Measurements from ENCODE around the gene PDZD2.
A peak's percentile ranks its signal among the peaks of the same experiment; 100 is the strongest.
"Not testable (repeated sequence)": the region's sequence is repeated elsewhere in the genome, so short reads cannot be mapped to it uniquely, and the experiment has no call there.

Gene PDZD2

GRCh38 chr5:32020946-32021345 is 382.0 kb downstream of the PDZD2 start:
- no peak for DNase-seq

GRCh38 chr5:32021771-32022170 is 382.8 kb downstream of the PDZD2 start:
- DNase-seq: no peak

GRCh38 chr5:32022638-32023037 is 383.7 kb downstream of the PDZD2 start:
- DNase-seq: no peak

DNA sequence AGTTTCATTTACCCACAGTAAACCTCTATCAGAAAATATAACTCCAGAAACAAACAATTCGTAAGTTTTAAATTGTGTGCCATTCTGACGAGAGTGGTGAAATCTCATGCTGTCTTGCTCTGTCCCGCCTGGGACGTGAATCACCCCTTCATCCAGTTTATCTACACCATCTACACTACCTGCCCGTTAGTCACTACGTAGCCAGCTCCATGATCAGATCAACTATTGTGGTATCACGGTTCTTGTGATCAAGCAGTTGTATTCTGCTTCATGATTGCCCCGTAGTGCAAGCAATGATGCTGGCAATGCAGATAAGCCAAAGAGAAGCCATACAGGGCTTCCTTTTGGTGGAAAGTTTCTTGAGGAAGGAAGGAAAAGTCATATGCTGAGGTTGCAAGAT is 384.9 kb downstream of the PDZD2 start:
- DNase-seq: no peak

- DNase-seq: no peak
Measured at GRCh38 chr5:32024751-32025150, 385.8 kb downstream of the PDZD2 start.

DNA sequence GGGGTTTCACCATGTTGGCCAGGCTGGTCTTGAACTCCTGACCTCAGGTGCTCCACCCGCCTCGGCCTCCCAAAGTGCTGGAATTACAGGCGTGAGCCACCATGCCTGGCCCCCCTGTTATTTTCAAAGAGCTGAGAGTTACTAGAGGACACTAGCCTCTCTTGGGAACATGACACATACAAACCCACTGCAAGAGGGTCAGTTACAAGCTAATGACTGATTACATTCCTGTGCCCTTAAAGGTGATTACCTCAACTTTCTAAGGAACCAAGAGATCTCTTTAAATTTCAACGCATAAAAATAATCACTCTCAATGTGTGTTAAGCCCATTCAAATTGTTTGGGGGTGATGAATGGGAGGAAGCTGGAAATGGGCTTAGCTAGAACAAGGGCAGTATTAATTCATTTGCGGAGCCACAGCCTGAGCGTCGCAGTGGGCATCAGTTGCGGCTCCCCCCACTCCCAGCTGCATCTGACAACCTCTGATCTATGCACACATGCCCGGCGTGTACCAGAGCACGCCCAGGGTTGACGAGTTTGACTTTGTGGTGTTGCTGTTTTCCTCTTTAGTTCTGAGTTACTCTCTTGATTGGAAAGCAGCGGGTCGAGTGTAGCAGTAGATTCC is 388.3 kb downstream of the PDZD2 start:
- DNase-seq: no peak

DNA sequence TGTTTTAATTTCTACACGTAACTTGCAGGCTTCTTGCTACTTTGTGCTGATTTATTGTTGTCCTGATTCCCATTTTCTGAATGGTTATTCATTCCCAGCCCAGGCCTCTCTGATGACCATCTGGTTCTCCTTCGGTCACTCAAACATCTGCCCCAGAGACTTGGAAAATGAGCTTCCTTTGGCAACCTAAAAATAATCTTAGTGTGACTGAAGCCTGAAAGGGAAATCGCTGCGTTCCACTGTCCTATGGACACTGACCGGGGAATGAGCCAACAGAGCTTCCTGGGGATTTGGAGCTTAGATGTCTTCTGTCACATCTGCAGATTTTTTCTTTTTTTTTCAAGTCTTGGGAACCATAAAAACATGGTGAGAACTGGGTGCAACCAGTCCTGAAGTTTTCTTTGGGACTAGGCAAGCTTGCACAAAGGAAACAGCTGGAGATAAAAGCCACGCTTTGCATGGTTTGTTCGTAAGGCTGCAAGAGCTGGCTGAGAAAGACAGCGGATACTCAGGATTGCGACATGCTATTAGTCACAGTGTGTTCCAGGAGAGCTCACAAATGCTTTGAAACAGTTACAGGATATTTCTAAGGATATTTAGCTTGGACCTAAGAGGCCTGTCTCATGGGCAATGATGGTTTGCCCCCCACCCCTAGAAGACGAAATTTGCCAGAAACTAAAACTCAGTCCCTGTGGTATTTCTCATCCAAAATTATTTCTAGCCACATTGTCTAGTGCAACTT is 389.0 kb downstream of the PDZD2 start:
- peak; percentile 78 for DNase-seq

DNA sequence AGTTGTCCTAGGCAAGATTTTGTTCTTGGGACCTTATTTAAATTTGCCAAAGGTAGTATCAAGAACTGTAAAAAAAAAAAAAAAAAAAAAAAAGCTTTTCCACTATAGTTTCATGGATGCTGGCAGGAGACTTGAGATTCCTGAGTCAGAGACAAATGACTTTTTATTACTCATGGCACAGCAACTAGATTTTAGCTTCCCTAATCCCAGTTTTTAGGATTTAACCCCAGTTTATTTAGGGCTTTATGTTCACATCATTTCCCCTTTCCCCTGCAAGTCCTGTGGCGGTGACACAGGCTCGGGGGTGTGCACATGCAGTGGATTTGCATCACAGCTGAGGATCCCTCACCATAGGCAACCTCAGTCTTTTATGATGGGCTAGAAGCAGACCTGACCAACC is 390.3 kb downstream of the PDZD2 start:
- DNase-seq: no peak

DNA sequence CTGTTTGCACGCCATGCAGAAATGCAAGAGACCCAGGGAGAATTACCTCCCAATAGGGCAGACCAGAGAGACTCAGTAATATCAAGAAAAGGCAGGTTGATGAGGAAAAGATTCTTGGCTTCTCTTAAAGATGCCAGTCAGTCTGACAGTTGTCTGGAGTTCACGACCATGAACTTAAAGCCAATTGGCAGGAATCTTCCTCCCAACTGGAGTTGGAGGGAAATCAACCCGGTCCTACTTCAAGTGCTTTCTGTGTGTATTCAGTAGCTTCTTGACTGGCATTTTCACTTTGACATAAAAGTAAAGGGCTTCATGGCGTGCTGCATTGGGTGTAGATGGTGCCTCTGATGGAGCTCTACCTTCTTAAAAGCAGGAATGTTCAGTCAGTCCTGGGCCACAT is 390.9 kb downstream of the PDZD2 start:
- no peak for DNase-seq

DNA sequence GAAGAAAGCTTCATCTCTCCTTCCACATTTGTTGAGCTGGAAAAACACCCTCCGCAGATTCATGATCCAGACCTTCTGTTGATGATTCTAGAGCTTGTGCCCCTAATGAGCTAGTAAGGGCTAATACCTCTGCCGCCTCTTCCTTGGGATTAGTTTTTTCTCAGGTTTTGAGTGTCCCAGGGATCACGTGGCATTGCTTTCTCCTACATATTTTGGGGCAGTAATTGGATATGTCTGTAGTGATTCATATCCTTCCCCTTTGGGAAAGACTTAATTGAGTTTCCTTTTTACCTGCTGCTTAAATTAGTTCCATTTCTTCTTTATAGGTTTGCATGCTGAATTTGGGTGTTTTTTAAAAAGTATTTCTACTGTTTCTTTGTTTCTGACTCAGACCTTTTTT is 391.3 kb downstream of the PDZD2 start:
- DNase-seq: no peak

GRCh38 chr5:32030686-32031085 is 391.8 kb downstream of the PDZD2 start:
- DNase-seq: no peak

DNA sequence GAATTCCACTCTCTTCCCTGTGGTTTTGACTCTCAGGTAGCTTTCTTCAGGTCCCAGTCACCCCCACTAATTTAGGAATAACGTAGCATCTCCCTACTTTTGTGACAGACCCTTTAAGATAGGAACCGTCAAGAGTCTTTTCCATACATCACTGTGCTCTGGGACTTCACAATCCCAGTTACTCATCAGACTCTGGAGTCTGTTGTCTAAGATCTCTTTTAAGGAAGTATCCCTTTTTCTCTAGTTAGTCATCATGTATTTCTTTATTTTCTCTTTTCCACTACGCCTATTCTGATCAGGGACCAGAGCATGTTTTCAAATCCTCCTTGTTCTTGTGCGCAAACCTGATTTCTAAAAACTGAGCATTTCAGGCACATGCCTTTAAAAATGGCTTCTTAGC is 392.2 kb downstream of the PDZD2 start:
- no peak for DNase-seq

- DNase-seq: no peak
Measured at GRCh38 chr5:32038523-32038922, 399.6 kb downstream of the PDZD2 start.

DNA sequence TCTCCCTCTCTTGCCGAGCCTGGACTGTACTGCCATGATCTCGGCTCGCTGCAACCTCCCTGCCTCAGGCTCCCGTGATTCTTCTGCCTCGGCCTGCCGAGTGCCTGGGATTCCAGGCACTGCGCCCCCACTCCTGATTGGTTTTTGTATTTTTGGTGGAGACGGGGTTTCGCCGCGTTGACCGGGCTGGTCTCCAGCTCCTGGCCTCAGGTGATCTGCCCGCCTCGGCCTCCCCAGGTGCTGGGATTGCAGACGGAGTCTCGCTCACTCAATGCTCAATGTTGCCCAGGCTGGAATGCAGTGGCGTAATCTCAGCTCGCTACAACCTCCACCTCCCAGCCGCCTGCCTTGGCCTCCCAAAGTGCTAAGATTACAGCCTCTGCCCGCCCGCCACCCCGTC is 400.2 kb downstream of the PDZD2 start:
- not testable (repeated sequence) for DNase-seq

DNA sequence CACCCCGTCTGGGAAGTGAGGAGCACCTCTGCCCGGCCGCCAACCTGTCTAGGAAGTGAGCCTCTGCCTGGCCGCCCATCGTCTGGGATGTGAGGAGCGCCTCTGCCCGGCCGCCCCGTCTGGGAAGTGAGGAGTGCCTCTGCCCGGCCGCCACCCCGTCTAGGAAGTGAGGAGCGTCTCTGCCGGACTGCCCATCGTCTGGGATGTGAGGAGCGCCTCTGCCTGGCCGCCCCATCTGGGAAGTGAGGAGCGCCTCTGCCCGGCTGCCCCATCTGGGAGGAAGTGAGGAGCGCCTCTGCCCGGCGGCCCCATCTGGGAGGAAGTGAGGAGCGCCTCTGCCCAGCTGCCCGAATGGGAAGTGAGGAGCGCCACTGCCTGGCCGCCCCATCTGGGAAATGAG is 400.7 kb downstream of the PDZD2 start:
- not testable (repeated sequence) for DNase-seq

GRCh38 chr5:32040181-32040695 is 401.3 kb downstream of the PDZD2 start:
- not testable (repeated sequence) for DNase-seq

- no peak for DNase-seq
Measured at GRCh38 chr5:32042551-32042961, 403.6 kb downstream of the PDZD2 start.

- DNase-seq: no peak
Measured at GRCh38 chr5:32043105-32043504, 404.2 kb downstream of the PDZD2 start.

DNA sequence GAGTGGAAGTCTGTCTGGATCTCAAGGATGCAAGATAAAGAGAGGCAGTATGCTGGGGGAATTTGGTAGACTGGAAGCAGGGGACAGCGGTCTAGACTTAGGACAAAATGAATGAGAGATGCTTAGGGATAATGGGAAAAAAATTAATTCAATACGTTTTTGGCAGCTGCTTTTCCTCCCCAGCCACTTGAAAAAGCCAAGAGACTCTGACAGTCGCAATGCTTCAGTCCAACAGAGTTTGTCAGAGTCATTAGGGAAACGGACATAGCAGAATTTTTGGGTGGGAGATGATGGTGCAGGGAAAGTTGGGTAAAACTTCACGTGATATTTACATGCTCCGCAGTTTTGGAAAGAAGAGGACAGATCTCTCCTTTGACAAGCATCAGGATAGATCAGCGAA is 405.5 kb downstream of the PDZD2 start:
- no peak for DNase-seq

DNA sequence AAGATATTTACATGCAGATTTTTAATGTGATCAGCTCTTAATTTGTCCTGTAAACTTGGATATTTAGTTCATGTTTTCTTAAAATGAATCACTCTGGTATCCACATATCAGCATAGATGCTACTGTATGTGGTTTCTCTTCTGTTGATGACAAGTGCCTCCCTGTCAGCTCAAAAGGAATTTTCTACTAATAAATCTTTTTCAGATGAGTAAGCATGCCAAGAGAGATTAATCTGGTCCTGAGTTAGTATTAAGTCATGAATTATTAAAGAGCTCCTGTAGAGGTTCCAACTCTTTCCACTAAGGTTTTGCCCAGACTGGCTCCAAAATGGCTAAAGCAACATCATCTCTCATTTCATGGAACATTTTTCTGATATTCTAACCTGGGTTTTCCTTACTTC is 406.0 kb downstream of the PDZD2 start:
- no peak for DNase-seq

GRCh38 chr5:32047056-32047455 is 408.1 kb downstream of the PDZD2 start:
- no peak for DNase-seq

- DNase-seq: no peak
Measured at GRCh38 chr5:32051796-32052195, 412.9 kb downstream of the PDZD2 start.

- DNase-seq: no peak
Measured at GRCh38 chr5:32055891-32056866, 417.2 kb downstream of the PDZD2 start.
